HG03108 (cell line): ENCODE measurements around the gene S100A12.
"Not testable (repeated sequence)": the region's sequence is repeated elsewhere in the genome, so short reads cannot be mapped to it uniquely, and the experiment has no call there.

ENCODE experiments used
- ATAC-seq: cut with Tn5 transposase; IDR thresholded peaks from one replicate; pipeline ENCODE4 v1.9.1; 2021; ENCODE audit warnings: moderate library complexity; ENCODE audit not compliant: unreplicated experiment

Gene S100A12

GRCh38 chr1:153375511-153375910 is at the start of gene S100A12:
Gene S100A12 (minus strand): TSS chr1:153375621. CDS start chr1:153374592, 1,029 bp downstream.
- ATAC-seq: no peak

DNA sequence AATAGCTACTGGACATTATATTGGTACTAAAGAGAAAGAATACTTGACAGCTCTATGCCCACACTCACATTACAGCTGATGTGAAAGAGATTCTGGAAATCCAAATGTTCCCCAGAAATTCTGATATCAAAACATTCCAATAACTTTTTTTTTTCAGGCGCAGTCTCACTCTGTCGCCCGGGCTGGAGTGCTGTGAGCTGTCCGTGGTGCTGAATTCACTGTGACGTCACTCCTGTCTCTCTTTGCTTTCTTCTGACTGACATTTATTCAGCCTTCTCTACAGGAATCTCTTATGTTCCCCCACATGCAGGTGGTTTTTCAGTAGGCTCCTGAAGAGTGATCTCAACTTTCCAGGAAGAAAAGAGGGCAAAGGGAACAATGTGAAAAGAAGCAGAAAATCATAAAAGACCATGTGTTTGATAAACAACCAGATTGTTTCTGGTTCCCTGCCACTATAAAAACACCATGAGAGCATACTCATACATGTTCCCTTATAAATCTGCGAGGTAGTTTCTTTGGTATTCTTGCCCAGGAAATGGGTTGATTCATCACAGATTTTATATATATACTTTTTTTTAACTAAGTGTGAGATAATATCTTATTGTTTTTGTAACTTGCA is 47.1 kb upstream of the S100A12 start:
- ATAC-seq: no peak

GRCh38 chr1:153420306-153420705 is 44.9 kb upstream of the S100A12 start:
- no peak for ATAC-seq

- ATAC-seq: not testable (repeated sequence)
Measured at GRCh38 chr1:153419436-153419793, 44.0 kb upstream of the S100A12 start.

- ATAC-seq: not testable (repeated sequence)
Measured at GRCh38 chr1:153418758-153419435, 43.5 kb upstream of the S100A12 start.

- ATAC-seq: no peak
Measured at GRCh38 chr1:153417136-153417888, 41.9 kb upstream of the S100A12 start.

DNA sequence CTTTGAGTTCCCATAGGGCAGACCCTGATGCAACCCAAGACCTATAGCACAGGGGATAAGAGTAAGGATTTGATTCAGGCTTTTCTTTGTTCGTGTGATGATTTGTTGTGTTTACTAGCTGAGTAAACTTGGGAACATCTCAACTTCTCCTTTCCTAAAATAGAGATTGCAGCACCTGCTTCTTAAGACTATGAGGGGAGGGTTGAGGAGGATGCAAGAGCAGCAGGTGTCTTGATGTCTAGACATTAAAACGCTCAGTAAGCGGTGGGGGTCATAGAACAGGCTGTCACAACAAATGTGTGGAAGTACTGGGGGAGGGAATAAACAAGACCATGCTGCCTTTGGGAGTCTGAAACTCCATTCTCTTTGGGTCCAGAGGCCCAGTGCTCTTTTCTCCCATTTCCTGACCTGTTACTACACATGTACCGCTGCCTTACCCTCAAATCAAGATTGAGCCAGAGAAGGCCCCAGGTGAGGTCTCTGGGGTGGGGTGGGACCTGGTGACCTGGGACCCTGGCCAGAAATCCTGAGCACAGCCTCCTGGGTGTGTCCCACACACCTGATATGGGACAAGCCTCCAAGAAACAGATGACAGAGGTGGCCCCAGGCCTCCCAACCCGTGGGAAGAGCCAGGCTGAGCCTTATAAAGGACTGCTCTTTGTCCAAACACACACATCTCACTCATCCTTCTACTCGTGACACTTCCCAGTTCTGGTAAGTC is 40.6 kb upstream of the S100A12 start, which contains the start of gene S100A7A:
TSS of gene S100A7A (plus strand) at position 671 of the 721 bp plus-strand sequence. CDS start 1,563 bp downstream, outside the sequence.
- ATAC-seq: no peak

- ATAC-seq: not testable (repeated sequence)
Measured at GRCh38 chr1:153413961-153414360, 38.5 kb upstream of the S100A12 start.

- ATAC-seq: not testable (repeated sequence)
Measured at GRCh38 chr1:153407274-153407673, 31.9 kb upstream of the S100A12 start.

DNA sequence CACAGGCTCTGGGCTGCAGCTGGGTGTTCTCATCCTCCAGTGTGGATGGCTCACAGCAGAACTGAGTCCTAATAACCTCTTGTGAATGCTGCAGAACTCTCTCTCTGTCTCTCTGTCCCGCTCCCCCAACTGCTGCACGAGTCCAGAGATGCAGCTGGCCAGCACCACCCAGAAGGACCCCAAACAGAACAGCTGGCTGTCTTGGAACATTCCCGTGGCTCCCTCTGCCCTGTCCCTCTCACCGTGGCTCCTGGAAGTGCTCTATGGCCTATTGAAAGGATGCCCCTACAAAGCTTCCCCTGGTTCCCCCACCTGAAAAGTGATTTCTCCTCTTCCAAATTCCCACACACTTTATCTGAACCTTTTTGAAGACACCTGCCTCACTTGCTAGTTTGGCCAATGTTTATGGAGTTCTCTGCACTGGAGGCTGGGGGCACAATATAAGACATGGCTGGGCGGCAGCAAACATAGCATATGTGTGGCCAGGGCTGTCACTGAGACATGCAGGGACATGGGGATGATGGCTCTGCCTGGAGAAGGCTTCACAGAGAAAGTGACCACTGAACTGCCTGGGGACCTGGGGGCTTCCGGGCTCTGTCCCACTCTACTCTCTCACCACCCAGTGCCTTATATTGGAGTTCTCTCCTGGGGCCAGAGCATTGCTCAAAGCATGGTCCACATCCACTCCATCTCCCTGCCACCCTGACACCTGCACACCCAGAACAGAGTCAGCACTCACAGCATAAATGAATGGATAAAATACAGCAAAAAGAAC is 30.6 kb upstream of the S100A12 start:
- not testable (repeated sequence) for ATAC-seq

DNA sequence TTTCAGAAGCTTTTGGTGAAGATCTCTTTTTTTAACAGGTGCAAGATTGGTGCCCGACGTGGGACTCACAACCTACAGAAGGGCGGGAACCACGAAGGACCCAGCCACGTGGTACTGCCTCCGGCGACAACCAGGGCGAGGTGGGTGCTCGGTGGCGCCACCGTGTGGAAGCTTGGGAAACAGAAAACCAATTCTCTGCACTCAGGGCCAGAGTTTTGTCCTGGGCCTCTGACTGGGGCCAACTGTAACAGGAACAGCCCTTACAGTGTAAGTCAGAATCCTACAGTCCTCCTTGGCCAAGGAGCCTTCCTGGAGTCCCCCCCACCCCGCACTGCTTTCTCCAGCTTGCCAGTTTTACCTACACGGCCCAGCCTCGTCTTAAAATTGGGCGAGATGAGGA is 29.3 kb upstream of the S100A12 start:
- ATAC-seq: no peak

- no peak for ATAC-seq
Measured at GRCh38 chr1:153404086-153404635, 28.7 kb upstream of the S100A12 start.

DNA sequence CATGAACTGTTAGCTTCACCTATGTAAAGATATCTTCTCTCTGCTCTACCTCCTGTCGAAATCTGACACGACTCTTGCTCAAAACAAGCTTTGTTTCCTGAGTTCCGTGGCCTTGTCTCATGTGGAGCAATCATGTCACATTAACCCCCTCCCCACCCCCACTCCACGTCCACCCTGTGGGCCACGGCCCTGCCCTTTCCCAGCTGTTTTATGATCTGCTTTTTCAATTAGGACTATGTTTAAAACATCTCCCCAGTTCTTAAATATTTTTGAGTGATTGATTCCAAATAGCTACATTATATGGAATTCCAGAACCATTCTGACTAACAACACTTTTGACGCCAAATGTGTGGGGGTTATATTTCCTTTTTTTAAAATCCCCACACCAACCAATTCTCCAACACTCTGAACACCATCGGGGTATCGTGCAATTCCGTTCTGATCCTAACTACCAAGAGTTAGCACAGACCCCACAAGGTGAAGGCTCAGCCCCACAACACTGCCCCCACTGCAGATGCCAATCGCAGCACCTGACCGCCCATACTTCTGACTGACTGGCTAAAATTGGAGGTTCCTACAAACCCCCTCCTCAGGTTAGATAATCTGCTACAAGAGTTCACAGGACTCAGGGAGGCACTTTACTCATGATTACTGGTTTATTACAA is 28.1 kb upstream of the S100A12 start:
- no peak for ATAC-seq

- ATAC-seq: no peak
Measured at GRCh38 chr1:153402226-153402625, 26.8 kb upstream of the S100A12 start.

GRCh38 chr1:153401461-153401860 is 26.0 kb upstream of the S100A12 start:
- ATAC-seq: no peak

DNA sequence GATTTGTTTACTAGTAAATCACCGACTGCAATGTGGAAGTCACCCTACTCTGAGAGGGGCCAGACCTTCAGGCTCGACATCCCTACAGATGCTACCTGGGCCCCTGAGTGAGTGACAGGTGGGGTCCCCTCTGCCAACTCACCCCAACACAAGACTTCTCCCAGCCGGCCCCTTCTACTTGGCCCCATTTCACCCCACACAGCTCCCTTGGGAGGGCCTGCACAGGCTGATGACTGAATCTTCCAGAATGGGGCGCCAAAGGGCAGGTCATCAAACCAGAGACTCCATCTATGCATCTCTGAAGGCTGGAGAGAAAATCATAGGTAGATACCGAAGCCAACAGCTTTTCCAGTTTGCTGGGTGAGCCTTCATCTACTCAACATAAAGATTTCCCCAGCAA is 24.8 kb upstream of the S100A12 start:
- no peak for ATAC-seq

DNA sequence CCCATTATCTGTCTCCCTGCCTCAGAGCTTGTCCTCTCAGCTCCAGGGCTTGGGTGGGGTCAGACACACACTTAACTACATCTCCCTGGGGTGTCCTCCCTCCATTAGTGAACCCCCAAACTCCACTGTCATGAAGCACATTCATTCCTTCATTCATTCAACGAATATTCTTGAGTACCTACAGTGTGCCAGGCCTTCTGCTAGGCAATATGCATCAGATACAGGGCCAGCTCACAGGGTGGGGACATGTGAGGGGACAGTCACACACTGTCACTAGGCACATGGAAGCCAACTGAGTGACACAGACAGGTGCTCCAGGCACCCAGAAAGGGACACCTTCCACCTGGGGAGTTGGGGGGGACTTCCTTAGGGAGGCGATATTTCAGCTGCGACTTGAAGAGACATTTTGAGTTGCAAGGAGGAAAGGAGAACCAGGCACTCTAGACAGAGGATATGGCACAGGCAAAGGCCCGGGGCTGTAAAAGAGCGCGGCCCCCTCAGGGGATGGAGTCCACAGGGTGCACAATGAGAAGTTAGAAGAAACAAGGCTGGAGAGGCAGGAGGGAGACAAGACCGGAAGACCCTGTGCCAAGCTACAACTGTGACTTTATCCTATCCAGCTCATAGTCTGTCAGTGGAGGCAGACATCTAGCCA is 24.1 kb upstream of the S100A12 start:
- no peak for ATAC-seq

DNA sequence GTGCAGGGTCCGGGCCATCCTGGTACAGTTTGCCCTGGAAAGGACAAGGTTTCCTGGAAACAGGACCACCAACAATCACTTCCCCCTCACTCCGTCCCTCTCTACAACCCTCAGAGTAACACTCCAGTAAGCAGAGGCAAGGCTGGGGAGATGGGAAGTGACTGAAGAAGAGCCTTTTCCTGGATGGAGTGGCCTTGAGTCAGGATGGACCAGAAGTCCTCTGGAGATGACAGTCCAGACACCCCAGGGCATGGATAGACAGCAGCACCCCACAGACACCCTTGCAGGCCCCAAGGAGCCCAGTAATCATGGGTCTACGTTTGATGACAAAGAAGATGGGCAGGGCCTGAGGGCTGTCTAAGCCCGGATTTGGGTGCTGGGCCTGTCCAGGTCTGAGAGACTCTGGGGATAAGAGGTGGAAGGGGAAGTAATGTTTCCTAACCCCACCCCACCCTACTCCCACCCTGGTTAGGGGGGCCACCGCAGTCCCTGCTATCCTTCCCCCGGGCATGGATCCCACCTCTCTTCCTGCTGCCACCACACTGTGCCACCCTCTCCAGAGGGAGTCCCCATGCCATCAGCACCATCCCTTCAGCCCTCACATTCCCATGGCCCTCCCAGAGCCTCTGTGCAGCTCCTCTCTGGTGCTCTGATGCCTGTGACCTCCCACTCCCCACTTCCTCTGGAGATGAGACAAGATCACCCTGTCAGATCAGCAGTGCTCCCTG is 22.7 kb upstream of the S100A12 start:
- ATAC-seq: no peak
